ENCODE results near the gene CALN1.

CALN1 gene

DNA sequence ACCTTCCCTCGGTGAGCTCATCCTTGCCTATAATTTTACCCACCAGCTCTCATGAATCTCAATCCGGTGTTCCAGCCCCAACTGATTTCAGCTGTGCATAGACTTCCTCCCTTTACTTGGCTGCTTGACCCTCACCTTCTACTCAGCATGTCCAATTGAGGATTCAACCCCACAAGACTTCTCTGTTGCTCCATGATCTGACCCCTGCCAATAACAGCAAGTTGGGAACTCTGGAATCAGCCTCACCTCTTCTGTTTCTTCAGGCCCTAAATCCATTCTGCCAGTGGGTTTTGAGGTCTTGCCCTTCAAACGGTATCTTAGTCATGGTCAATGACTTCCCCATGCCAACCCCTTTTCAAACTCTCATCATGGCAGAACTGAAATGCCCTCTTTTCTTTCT, 390.4 kb downstream of the CALN1 start:
- TF ChIP-seq, protein P1, sequence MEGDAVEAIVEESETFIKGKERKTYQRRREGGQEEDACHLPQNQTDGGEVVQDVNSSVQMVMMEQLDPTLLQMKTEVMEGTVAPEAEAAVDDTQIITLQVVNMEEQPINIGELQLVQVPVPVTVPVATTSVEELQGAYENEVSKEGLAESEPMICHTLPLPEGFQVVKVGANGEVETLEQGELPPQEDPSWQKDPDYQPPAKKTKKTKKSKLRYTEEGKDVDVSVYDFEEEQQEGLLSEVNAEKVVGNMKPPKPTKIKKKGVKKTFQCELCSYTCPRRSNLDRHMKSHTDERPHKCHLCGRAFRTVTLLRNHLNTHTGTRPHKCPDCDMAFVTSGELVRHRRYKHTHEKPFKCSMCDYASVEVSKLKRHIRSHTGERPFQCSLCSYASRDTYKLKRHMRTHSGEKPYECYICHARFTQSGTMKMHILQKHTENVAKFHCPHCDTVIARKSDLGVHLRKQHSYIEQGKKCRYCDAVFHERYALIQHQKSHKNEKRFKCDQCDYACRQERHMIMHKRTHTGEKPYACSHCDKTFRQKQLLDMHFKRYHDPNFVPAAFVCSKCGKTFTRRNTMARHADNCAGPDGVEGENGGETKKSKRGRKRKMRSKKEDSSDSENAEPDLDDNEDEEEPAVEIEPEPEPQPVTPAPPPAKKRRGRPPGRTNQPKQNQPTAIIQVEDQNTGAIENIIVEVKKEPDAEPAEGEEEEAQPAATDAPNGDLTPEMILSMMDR (IDR thresholded peaks at IDR 0.05; ENCODE audit: low read depth, low read length) = no peak
- DNase-seq (ENCODE audit: low read depth in 2 of 2) = no peak
- H3K4me3 ChIP-seq (replicated peaks in 1 of 2; ENCODE audit: low read depth in 2 of 2, low read length in 2 of 2) = no peak overlapping the region

DNA sequence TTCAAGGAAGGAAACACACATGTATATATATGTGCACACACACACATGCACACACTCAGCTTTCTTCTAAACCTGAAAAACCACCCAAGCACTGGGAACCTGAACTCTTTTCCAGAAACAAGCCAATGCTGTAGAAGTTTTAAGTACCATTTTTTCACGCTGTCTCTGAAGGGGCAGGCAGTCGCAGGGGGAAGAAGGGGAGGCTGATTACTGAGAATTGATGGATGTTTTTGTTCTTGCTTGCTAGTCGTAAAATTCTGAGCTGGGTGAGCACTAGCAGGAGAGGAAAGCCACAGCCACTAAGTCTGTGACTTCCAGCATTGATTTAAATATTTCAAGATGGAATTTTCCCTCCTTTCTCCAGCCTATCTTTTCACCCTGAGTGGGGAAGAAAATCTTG, 391.8 kb downstream of the CALN1 start:
- no peak overlapping the region for H3K4me3 ChIP-seq (replicated peaks in 1 of 2; ENCODE audit: low read depth in 2 of 2, low read length in 2 of 2)
- DNase-seq (ENCODE audit: low read depth in 2 of 2) = no peak
- TF ChIP-seq, protein P1 (IDR thresholded peaks at IDR 0.05; ENCODE audit: low read depth, low read length) = no peak

DNA sequence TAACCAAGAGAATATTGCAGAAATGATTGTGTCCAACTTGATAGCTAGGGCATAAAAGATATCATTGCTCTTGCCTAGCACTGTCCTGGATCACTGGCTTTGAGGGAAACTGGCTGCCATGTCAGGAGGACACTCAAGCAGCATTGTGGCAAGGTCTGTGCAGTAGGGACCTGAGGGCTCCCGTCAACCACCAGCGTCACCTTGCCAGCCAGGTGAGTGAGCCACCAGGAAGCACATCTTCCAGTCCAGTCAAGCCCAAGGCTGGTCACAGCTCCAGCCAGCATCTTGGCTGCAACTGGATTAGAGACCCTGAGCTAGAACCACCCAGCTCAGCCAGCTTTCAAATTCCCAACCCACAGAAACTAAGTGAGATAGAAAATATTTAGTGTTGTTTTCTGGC, 392.7 kb downstream of the CALN1 start:
- no peak overlapping the region for H3K4me3 ChIP-seq (replicated peaks in 1 of 2; ENCODE audit: low read depth in 2 of 2, low read length in 2 of 2)
- DNase-seq (ENCODE audit: low read depth in 2 of 2) = no peak
- TF ChIP-seq, protein P1 (IDR thresholded peaks at IDR 0.05; ENCODE audit: low read depth, low read length) = no peak

DNA sequence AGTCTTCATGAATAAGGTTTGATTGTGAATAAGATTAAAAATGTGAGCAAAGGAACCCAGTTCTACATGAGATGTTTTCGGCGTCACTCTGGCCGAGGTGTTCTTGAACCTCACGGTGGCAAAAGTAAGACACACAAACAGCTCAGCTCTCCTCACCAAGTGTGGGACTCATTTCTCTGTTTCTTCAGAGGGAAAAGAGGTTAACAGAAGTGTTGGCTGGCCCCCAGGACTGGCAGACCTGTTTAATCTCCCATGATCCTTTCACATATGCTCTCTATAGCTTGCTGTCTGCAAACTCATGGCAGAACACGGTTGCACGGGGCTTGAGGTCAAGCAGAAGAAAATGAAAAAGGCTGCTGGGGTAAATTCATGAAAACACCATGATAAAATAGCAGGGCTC, 394.4 kb downstream of the CALN1 start:
- no peak for DNase-seq (ENCODE audit: low read depth in 2 of 2)
- TF ChIP-seq, protein P1 (IDR thresholded peaks at IDR 0.05; ENCODE audit: low read depth, low read length) = no peak
- no peak overlapping the region for H3K4me3 ChIP-seq (replicated peaks in 1 of 2; ENCODE audit: low read depth in 2 of 2, low read length in 2 of 2)

DNA sequence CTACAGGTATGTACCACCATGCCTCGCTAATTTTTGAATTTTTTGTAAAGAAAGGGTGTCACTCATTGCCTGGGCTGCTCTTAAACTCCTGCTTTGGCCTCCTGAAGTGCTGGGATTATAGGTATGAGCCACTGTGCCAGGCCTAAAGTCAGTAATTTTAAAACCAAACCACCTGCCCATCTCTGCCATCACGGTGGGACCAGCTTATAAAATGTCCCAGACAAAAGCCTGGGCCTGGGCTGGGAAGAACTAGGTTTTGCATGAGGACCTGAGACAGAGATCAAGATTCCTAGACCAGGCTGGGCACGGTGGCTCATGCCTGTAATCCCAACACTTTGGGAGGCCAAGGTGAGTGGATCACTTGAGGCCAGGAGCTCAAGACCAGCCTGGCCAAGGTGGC, 395.6 kb downstream of the CALN1 start:
- no peak overlapping the region for H3K4me3 ChIP-seq (replicated peaks in 1 of 2; ENCODE audit: low read depth in 2 of 2, low read length in 2 of 2)
- TF ChIP-seq, protein P1 (IDR thresholded peaks at IDR 0.05; ENCODE audit: low read depth, low read length) = no peak
- DNase-seq (ENCODE audit: low read depth in 2 of 2) = no peak

DNA sequence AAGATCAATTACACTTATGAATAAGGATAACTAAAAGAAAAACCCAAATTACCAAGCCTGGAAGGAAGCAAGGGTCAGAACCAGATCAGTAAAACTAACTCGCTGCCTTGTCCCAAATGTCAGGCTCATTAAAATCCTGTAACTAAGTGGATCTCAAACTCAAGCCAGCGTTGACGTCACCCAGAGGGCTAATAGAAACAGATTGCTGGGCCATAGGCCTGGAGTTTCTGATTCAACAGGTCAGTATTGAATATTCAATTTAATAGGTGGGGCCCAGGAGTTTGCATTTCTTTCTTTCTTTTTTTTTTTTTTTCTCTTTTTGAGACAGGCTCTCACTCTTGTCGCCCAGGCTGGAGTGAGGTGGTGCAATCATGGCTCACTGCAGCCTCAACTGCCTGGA, 397.0 kb downstream of the CALN1 start:
- no peak for DNase-seq (ENCODE audit: low read depth in 2 of 2)
- TF ChIP-seq, protein P1 (IDR thresholded peaks at IDR 0.05; ENCODE audit: low read depth, low read length) = no peak
- no peak overlapping the region for H3K4me3 ChIP-seq (replicated peaks in 1 of 2; ENCODE audit: low read depth in 2 of 2, low read length in 2 of 2)

DNA sequence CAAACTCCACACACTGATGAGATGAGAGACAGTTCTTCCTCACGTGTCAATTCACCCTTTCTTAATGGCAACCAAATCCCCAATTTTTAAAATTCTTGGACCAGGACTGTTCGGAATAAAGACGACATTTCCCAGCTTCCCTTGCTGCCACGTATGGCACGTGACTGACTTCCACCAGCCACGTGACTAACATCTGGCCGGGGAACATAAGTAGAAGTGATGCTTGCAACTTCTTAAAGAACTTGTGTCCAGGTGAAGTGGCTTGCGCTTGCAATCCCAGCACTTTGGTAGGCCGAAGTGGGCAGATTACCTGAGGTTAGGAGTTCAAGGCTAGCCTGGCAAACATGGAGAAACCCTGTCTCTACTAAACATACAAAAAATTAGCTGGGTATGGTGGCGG, 405.1 kb downstream of the CALN1 start:
- no peak for DNase-seq (ENCODE audit: low read depth in 2 of 2)
- no peak overlapping the region for H3K4me3 ChIP-seq (replicated peaks in 1 of 2; ENCODE audit: low read depth in 2 of 2, low read length in 2 of 2)
- TF ChIP-seq, protein P1 (IDR thresholded peaks at IDR 0.05; ENCODE audit: low read depth, low read length) = no peak
